GM19035 (cell line): ENCODE measurements around the gene MACROD2.

Experiments used
- ATAC-seq: cut with Tn5 transposase; IDR thresholded peaks from one replicate; pipeline ENCODE4 v1.9.1; 2021; ENCODE audit not compliant: unreplicated experiment

The MACROD2 gene

DNA sequence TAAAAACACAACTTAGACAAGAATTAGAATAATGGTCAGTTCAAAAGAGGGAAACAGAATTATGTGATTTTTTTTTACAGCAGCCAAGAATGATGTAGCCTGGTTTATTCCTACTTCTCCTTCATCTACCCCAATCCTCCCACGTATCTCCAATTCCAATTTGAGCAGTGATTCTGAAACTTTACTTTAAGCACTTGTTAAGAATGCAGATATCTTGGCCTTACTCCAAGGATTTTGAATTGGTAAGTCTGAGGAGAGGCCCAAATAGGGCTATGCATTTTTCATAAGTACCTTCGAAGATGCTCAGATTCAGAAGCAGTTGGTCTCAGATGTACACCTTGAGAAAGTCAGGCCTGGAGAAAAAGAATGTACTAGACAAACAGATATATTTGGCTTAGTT is 575.5 kb downstream of the MACROD2 start:
- ATAC-seq: no peak

DNA sequence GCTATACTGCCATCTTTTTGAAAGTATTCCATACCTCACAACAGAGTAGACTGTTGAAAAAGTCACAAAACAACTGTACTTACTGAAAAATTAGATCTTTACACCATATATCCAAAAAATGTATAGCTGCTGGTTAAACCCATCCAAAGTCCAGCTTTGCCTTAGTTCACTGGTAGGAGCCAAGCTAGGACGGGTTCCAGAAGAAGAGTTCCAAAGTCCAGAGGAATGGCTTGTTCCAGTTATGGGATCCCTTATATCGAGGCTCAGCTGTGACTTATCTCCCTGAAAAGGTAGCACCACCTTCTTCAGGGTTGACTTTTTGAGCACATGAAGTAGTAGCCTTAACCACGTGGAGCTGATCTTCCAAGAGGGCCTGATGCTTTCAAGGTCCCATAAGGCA is 578.4 kb downstream of the MACROD2 start:
- ATAC-seq: no peak

DNA sequence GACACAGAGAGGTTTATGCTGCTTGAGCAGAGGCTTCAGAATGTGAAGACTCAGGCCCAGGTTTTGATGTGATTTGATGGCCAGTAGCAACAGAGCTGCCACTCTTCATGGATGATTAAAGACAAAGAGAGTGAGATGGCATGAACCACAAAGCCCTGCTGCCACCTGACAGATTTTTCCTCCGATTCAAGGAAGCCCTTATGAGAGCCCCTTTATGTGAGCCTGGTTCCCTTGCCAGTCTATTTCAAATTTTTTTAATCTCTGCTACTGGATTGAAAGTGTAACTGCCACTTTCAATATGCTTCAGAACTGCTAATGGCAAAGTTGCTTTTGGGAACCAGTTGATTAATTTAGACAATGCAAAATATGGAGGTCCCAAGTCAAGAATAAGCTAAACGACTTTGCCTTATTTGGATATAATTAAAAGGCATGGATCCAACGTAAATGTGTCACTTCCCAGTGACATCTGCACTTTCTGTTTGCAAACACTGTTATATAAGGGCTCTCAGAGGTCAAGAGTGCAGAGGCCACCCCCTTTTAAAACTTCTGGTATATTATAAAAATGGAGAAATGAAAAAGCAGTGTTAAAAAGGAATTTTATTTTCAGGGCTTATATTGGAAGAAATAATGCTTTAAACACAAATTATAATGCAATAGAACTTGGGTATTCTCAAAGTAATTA is 581.0 kb downstream of the MACROD2 start:
- no peak for ATAC-seq

DNA sequence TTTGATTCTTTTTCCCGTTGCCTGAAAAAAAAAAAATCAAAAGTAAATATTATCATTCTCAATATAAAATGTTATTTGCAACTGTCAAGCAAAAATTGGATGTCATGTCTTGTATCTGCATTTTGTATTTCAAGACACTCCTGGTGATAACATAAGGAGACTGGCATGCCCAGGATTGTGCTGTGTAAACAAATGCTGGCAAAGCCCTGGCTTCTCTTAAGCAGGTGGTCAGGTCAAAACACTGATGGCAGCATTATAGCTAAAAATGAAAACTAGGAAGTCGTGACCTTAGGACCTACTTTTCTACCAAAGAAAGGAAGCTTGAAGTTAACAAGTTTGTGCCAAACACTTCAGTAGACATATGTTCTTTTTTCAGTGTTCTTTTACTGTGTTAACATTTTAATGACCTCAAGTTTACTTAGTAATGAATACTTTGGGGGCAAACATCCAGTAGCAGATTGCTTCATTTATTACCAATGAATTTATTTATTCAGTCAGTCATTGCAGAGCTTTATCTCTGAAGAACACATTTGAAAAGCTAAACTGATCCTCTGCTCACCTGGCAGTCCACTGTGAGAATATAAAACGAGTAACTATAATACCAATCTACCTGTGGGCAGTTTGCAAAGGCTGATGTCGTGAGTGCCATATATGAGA is 585.2 kb downstream of the MACROD2 start:
- ATAC-seq: no peak

DNA sequence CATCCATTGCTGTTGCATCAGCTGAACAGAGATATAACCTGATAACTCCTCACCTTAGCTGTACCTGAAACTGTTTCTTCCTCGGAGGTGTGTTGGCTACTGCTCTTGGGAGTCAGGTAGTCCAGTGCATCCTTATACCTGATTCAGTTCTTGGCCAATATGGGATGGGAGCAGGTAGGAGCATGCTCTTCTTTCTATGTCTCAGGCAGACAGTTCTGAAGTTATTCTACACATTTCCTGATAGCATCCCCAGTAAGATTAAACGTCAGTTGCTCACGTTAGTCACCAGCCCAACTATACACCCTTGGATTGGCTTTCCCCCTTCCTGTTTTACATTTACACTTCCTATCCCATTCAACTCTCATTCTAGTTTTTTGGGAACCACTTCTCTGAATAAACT is 586.4 kb downstream of the MACROD2 start:
- no peak for ATAC-seq

DNA sequence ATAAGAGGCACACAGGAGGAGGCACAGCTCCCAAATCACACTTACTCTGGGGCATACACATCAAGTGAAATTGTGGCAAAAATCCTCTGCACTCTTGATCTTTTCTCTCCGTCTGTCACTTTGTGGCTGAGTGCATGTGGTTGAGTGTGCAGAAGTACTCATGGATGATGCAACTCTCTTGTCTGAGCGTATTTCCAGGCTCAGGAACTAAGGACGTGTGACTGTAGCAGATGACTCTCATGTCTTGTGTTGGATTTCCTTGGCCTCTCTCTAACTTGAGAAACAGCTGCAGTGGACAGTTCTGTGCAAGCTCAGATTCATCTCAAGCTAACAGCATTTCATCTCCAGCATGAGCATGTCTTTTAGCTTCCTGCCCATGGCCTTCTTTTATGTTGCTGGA is 587.5 kb downstream of the MACROD2 start:
- no peak for ATAC-seq

DNA sequence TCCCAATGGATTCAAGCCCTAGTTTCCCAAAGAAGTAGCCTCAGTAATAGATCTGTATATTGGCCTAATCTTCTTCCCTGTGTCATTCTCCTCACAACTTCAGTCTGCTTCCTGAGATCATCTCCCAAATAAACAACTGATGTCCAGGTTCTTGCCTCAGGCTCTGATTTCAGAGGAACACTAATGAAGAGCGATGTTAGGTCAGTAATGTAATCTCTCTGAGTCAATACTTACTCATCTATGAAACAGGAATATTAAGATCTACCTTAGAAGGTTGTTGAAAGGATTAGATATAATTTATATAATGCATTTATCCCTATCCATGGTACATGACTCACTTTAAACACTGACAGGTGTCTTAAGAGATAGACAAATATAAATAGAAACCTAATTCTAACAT is 588.1 kb downstream of the MACROD2 start:
- ATAC-seq: no peak

DNA sequence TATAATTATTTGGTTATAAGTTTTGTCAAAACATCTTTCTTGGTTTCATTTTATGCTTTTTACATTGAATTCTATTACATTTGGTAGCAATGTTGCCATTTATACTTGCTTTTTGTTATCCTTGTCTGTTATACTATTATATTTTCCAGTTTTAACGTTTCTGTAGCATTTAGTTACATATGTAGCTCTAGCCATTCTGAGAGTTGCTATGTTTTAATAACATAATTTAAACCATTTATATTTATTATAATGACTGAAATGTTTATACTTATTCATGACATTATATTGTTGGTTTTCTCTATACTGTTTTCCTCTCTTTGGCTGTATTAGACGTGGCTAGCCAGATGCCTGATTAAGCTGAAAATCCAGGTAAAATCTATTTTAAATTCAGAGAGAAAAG is 594.1 kb downstream of the MACROD2 start:
- no peak for ATAC-seq

DNA sequence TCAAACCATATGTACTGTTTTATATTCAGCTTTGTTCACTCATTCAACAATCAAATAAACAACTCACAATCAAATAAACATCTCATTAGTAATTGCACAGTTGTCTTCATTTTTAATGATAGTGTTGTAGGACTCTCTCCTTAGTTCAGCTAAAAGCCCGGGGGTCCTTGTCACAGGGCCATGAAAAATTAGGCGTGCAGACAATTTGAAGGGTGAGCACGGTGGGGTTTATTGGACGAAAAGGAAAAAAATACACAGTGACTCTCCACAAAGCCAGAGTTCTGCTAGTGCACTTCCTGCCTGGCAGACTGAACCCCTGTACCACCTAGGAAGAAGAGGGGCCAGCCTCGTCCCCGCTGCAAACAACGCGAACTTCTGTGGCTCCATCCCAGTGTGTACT is 599.7 kb downstream of the MACROD2 start:
- ATAC-seq: no peak

DNA sequence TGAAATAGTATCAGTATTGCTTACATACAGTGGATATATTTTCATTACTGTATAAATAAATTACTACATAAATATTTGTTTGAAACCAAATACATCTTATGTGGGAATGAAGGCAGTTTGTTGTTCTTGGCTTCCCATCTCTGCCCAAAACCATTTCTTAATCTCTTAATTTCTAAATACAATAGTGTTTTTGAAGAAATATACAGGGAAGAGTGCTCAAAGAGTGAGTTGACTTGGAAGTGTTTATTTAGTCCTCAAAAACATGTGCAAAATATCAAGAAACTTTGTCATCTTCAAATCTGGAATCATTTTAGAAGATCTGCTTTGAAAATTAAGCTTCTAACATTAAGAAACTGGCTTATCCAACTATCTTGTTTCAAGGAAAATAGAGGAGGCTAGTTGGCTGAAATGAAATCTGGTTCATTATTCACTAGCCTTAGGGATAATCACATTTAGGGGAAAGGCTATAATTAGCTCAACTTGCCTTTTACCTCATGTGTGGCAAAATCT is 601.9 kb downstream of the MACROD2 start:
- no peak for ATAC-seq

DNA sequence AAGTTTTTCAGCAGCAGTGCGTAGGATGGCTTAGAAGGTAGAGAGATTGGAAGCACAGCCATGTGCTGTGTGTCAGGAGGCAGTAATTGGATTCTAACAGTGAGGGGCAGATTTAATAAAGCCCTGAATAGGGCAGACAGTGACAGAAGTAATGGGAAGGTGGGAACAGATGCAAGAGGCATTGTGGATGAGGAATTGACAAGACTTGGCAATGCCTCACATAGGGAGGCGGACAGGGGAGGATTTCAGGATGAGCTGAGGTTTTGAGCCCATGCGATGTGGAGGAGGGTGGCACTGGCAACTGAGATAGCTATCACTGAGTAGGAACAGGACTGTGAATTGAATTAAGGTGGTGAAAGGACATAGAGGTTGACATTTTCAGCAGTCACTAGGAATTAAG is 604.3 kb downstream of the MACROD2 start:
- ATAC-seq: no peak

DNA sequence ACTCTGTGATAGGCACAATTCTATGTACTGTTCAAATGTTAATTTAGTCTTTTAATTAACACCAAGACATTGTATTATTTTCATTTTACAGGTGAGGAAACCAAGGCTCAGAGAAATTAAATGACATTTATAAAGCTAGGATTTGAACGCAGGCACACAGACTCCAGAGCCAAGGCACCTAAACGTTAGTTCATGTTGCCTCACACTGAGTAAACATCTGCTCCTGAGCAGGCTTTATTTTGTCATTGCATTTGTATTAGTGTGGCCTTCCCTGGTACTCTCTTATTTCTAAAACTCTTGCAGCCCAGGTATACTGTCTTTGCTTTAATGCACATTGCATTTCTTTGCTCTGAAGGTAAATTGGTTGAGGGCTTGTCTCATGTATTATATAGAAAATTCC is 605.2 kb downstream of the MACROD2 start:
- no peak for ATAC-seq

DNA sequence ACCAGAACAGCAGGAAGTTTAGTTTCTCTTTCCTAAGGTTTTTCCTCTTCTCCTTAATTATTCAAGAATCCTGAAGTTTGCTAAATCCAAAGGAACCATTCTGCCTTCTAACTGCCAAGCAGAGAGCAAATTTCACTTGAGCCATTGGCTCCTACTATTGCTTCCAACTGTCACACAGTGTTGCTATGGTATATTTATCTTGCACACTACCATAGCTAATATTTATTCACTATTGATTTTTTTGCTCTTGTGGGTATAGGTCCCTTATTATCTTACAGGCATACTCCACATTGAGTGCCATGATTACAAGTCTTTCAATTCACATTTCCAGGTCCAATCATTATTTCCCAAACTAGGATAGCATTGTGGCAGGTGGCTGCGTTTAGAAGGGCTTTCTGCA is 608.8 kb downstream of the MACROD2 start:
- ATAC-seq: no peak

DNA sequence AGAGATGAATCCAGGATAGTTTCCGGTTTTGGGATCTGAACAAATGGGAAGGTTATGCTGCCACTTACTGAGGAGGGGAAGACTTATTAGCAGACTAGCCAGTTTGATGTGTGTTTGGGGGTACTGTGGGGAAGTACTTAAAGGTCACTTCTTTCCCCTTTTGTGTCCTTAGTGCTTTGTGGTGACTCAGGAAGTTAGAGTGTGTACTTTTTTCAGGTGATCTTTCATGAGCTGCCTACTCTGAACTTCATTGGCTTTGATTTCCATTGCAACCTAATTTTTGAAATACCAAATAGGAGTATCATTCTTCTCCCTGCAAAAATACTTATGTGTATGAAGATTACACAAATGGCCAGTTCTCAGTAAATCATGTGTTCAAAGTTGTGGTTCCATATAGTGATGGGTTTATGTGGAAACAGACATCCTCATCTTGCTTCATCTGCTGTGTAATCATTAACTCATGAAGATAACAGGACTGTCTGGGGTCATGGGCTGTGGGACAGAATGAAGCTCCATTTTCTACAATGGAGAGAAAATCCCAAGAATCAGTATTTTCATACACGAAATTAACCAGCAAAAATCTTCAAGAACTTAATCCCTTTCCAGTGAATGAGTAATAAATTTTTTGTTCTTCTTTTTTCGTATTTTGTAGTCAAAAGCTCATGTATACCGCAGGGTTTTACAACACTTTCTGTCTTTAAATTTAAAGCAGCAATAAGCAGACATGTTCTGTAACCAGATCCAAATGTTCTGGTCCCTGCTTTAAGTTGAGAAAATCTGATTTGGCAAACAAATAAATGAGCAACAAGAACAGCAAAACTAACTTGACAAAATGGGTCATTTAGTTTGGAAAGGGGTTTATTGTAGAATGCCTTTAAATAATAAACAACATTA is 614.3 kb downstream of the MACROD2 start:
- ATAC-seq: no peak

DNA sequence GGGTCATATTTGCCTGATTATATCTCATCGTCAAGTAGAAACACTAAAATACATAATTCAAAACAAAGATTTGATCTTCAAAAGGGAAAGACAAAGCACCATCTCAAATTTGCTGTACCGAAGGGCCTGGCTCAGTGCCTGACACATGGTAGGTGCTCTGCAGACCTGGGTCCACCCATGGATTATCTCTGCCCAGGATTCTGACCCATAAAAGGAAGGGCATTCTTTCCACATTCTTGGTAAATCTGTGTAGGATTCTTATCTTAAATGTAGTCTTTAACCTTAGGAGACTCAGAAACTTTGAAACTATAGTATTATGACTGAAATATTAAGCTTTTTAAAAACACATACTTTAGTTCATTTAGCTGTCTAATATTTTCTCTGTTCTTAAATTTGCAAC is 616.2 kb downstream of the MACROD2 start:
- no peak for ATAC-seq

DNA sequence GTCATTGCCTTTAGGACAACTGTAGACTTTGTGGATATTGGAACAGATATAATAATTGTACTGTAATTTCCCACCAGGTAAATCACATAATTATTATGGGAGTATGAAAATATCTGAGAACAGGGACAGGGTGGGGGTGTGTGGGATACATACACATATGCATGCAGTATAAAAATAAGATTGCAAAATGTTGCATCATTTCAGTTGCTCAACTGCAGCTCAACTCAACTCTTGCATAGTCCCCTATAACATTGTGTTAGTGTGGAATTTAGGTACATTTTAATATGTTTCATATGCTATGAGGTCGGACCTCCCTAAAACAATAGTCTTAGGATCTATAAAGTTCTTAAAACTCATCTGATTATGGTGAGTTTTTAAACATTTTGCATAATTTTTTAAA is 617.1 kb downstream of the MACROD2 start:
- no peak for ATAC-seq

DNA sequence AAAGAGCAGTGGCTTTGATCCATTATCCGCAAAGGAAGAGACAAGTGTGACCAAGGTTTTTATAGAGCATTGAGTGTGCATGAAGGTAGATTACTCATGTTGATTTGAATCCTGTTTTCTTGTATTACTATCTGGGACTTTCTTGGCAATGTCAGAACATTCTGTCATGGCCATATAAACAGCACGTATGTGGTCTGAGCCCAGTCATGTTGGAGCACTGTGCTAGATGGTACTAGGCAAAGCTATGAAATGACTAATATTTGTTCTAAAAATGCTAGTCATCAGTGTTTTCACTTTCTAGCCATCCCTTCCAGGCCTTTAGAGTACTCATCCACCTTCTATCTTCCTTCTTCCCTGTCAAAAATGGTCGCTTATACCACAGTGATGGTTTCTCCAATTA is 620.7 kb downstream of the MACROD2 start:
- no peak for ATAC-seq

DNA sequence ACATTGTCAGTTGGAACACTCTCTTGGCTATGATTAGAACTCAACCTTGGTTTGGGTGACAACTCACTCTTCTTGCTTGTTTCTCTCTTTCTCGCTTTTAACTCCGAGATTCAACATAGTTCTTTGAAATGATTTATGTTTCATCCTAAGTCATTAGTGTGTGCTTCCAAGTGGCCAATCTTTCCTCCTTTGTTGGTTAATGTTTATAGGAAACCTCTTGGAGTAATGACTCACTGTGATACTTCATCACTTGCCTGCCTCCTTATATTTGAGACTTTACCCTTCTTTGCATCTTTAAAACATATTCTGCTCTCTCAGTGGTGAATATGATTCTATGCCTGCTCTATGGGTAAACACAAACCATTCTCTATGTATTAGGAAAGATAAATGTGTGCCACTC is 621.8 kb downstream of the MACROD2 start:
- ATAC-seq: no peak

DNA sequence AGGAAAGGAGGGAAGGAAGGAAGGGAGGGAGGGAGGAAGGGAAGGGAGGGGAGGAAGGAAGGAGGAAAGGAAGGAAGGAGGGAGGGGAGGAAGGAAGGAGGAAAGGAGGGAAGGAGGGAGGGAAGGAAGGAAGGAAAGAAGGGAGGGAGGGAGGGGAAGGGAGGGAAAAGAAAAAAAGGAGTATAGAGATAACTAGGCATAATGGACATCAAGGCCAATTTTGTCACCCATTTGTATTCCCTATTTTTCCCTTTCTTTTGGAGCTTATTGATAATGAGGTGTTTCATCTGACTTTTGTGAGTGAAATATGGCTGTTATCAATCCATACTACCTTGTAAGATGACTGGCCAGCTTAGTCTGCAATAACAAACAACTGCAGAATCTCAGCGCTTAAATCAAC is 624.1 kb downstream of the MACROD2 start:
- ATAC-seq: no peak

DNA sequence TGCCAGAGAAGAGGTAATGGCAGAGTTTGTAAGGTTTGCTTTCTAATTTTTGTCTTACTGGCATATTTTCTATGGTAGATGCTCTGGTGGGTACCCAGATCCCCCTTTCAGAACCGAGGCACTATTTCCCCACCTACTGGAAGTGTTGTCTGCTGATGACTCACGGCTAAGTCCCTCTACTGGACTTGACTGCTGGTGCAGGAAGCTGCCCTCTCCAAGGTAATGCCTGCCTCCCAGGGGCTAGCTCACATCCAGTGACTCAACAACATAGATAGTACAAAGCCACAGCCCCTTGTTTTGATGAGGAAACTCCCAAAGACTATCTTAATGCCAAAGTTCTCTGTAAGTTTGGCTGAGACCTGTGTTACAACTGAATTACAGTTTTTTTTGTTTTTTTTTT is 627.5 kb downstream of the MACROD2 start:
- ATAC-seq: no peak

DNA sequence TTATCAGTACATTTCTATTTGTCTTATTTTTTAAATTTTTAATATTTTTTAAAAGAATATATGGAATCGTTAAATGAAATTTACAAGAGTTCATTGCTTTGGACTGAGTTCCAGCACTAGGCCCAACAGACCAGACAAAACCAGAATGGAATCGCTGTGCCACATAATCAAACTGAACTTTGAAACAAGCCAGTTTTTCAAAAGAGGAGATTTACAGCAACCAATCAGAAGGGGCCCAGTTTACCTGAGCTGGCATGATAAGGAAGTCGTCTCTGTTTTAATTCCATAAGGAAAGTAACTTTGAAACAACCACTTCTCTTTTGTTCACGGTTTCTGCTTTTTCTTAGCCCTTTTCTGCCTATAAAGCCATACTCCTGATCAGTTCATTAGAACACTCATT is 635.7 kb downstream of the MACROD2 start:
- ATAC-seq: no peak

DNA sequence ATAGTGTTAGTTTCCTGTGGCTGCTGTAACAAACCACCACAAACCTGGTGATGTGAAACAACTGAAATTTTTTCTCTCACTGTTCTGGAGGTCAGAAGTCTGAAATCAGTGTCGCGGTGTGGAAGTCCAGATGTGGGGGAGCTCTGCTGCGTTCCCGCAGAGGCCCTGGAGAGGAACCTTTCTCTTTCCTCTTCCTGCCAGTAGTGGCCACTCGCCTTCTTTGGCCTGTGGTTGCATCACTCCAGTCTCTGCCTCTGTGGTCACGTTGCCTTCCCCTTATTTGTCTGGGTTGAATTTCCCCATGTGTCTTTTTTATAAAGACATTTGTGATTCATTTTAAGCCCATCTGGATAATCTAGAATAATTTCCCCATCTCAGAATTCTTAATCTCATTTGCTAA is 637.6 kb downstream of the MACROD2 start:
- ATAC-seq: no peak
